ENCODE results near the gene SELENOW.

SELENOW gene

DNA sequence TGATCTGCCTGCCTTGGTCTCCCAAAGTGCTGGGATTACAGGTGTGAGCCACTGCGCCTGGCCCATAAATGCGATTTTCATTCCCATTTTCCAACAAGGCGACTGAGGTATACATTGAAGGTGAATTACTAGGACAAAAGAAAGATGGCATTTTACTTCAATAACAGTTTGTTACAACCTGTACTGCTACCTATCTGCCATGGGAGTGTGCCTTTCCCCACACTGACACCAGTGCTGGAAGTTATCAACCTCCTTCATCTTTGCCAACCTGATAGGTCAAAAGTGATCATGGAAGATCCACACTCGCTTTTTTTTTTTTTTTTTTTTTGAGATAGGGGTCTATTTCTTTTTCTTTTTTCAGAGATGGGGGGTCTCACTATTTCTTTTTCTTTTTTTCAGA lies 54.2 kb downstream of the SELENOW start:
- no peak for DNase-seq
